Adipocyte (in vitro differentiated cells): Measurements from ENCODE around the gene PFKFB3.
"Not testable (repeated sequence)": the region's sequence is repeated elsewhere in the genome, so short reads cannot be mapped to it uniquely, and the experiment has no call there.

Experiments used
- DNase-seq: peaks from one replicate; pipeline ENCODE4 v3.0.0-alpha.2; 2015; ENCODE audit warnings: low read depth
- H3K27me3 ChIP-seq: replicated peaks from 2 replicates; pipeline ENCODE4 v1.7.0; 2013; ENCODE audit warnings: mild to moderate bottlenecking, low read length, moderate library complexity; ENCODE audit not compliant: control insufficient read depth, insufficient read depth
- H3K36me3 ChIP-seq: 2 replicates; pipeline ENCODE4 v1.7.0; 2013; ENCODE audit warnings: low read length, mild to moderate bottlenecking, moderate library complexity; ENCODE audit not compliant: control insufficient read depth, insufficient read depth, severe bottlenecking
- H3K4me1 ChIP-seq: 2 replicates; pipeline ENCODE4 v1.7.0; 2013; ENCODE audit warnings: mild to moderate bottlenecking, low read length, moderate library complexity; ENCODE audit not compliant: control insufficient read depth, insufficient read depth
- H3K4me3 ChIP-seq: 2 replicates; pipeline ENCODE4 v1.7.0; 2013; ENCODE audit warnings: mild to moderate bottlenecking, low read length, moderate library complexity
- H3K9ac ChIP-seq: 2 replicates; pipeline ENCODE4 v1.7.0; 2013; ENCODE audit warnings: mild to moderate bottlenecking, low read length, moderate library complexity
- H3K9me3 ChIP-seq: 2 replicates; pipeline ENCODE4 v1.7.0; 2013; ENCODE audit warnings: mild to moderate bottlenecking, low read length, moderate library complexity; ENCODE audit not compliant: control insufficient read depth

The PFKFB3 gene

GRCh38 chr10:6244510-6244909, 41.8 kb downstream of the PFKFB3 start:
- H3K9me3 ChIP-seq: no peaks in the 10 kb centered on the region
- no peak overlapping the region for H3K9ac ChIP-seq
- H3K27me3 ChIP-seq: no peaks in the 10 kb centered on the region
- H3K4me1 ChIP-seq: no peaks in the 10 kb centered on the region
- H3K4me3 ChIP-seq: no peak overlapping the region
- no peaks in the 10 kb centered on the region for H3K36me3 ChIP-seq
- no peak for DNase-seq

GRCh38 chr10:6247041-6247712, 44.4 kb downstream of the PFKFB3 start:
- no peak for DNase-seq

GRCh38 chr10:6248908-6249307, 46.2 kb downstream of the PFKFB3 start:
- H3K27me3 ChIP-seq, H3K36me3 ChIP-seq, H3K9me3 ChIP-seq, H3K4me3 ChIP-seq, H3K4me1 ChIP-seq, H3K9ac ChIP-seq, DNase-seq: not testable (repeated sequence)

More at GRCh38 chr10:6247041-6247712, 44.4 kb downstream of the PFKFB3 start:
- Histone ChIP-seq H3K9me3 (no peaks in the 10 kb centered on the region), H3K4me3 (no peak overlapping the region), H3K27me3 (no peaks in the 10 kb centered on the region), H3K36me3 (no peaks in the 10 kb centered on the region), H3K4me1 (no peaks in the 10 kb centered on the region), H3K9ac (no peak overlapping the region)

GRCh38 chr10:6249698-6250097, 47.0 kb downstream of the PFKFB3 start:
- H3K9ac ChIP-seq: no peak overlapping the region
- H3K27me3 ChIP-seq: no peaks in the 10 kb centered on the region
- no peaks in the 10 kb centered on the region for H3K9me3 ChIP-seq
- DNase-seq: no peak
- H3K4me3 ChIP-seq: no peak overlapping the region
- H3K36me3 ChIP-seq: no peaks in the 10 kb centered on the region
- H3K4me1 ChIP-seq: no peaks in the 10 kb centered on the region

GRCh38 chr10:6250745-6251144, 48.0 kb downstream of the PFKFB3 start:
- Histone ChIP-seq H3K4me1 (no peaks in the 10 kb centered on the region), H3K36me3 (no peaks in the 10 kb centered on the region), H3K9ac (no peak overlapping the region), H3K9me3 (no peaks in the 10 kb centered on the region), H3K27me3 (no peaks in the 10 kb centered on the region), H3K4me3 (no peak overlapping the region)
- no peak for DNase-seq

GRCh38 chr10:6254201-6254600, 51.5 kb downstream of the PFKFB3 start:
- H3K4me1 ChIP-seq: no peaks in the 10 kb centered on the region
- H3K9ac ChIP-seq: no peak overlapping the region
- no peaks in the 10 kb centered on the region for H3K9me3 ChIP-seq
- DNase-seq: no peak
- H3K4me3 ChIP-seq: no peak overlapping the region
- H3K27me3 ChIP-seq: no peaks in the 10 kb centered on the region
- H3K36me3 ChIP-seq: no peaks in the 10 kb centered on the region

GRCh38 chr10:6255548-6256061, 52.9 kb downstream of the PFKFB3 start:
- Histone ChIP-seq H3K9ac (no peak overlapping the region), H3K9me3 (no peaks in the 10 kb centered on the region), H3K4me3 (no peak overlapping the region), H3K36me3 (no peaks in the 10 kb centered on the region), H3K27me3 (no peaks in the 10 kb centered on the region), H3K4me1 (no peaks in the 10 kb centered on the region)
- no peak for DNase-seq

GRCh38 chr10:6256439-6256838, 53.7 kb downstream of the PFKFB3 start:
- no peak for DNase-seq
- no peaks in the 10 kb centered on the region for H3K9me3 ChIP-seq
- H3K4me3 ChIP-seq: no peak overlapping the region
- no peak overlapping the region for H3K9ac ChIP-seq
- H3K36me3 ChIP-seq: no peaks in the 10 kb centered on the region
- H3K27me3 ChIP-seq: no peaks in the 10 kb centered on the region
- H3K4me1 ChIP-seq: no peaks in the 10 kb centered on the region

- no peak for DNase-seq
- no peak overlapping the region for H3K9ac ChIP-seq
- no peaks in the 10 kb centered on the region for H3K36me3 ChIP-seq
- no peaks in the 10 kb centered on the region for H3K9me3 ChIP-seq
- H3K4me1 ChIP-seq: no peaks in the 10 kb centered on the region
- H3K4me3 ChIP-seq: no peak overlapping the region
- H3K27me3 ChIP-seq: no peaks in the 10 kb centered on the region
These were observed 56.4 kb downstream of the PFKFB3 start for GRCh38 chr10:6259153-6259552.

GRCh38 chr10:6260843-6261242, 58.1 kb downstream of the PFKFB3 start:
- no peak for DNase-seq

GRCh38 chr10:6267941-6268340, 65.2 kb downstream of the PFKFB3 start:
- Histone ChIP-seq H3K4me1 (no peaks in the 10 kb centered on the region), H3K4me3 (no peak overlapping the region), H3K9ac (no peak overlapping the region), H3K36me3 (no peaks in the 10 kb centered on the region), H3K27me3 (no peaks in the 10 kb centered on the region), H3K9me3 (no peaks in the 10 kb centered on the region)
- no peak for DNase-seq

More at GRCh38 chr10:6260843-6261242, 58.1 kb downstream of the PFKFB3 start:
- H3K4me1 ChIP-seq: no peaks in the 10 kb centered on the region
- H3K9ac ChIP-seq: no peak overlapping the region
- H3K9me3 ChIP-seq: no peaks in the 10 kb centered on the region
- no peaks in the 10 kb centered on the region for H3K27me3 ChIP-seq
- H3K4me3 ChIP-seq: no peak overlapping the region
- no peaks in the 10 kb centered on the region for H3K36me3 ChIP-seq

GRCh38 chr10:6269432-6269831, 66.7 kb downstream of the PFKFB3 start:
- Histone ChIP-seq H3K4me1 (peaks cover 8% of the 10 kb centered on the region), H3K9ac (no peak overlapping the region), H3K36me3 (no peaks in the 10 kb centered on the region), H3K27me3 (no peaks in the 10 kb centered on the region), H3K4me3 (no peak overlapping the region), H3K9me3 (no peaks in the 10 kb centered on the region)
- no peak for DNase-seq
